ENCODE data around the gene ASCL2. TPM values are rescaled to one million over a fixed set of nuclear protein-coding genes. Genes with fewer than 3 reads are reported as not detected.

Gene ASCL2
- total and polyA plus RNA-seq, 2 donors: 1.6 to 2.5 TPM

GRCh38 chr11:2264366-2265053 lies 5.9 kb downstream of the ASCL2 start:
- Histone ChIP-seq H3K9me3 (ENCODE audit: control insufficient read depth in 2 of 2, insufficient read depth in 1 of 2, low read length in 1 of 2) (no peaks in the 10 kb centered on the region), H3K36me3 (ENCODE audit: control insufficient read depth in 2 of 2, insufficient read depth in 2 of 2, low read length in 1 of 2) (no peaks in the 10 kb centered on the region), H3K4me1 (ENCODE audit: control insufficient read depth in 2 of 2, insufficient read depth in 2 of 2, low read length in 2 of 2) (peaks cover 0 to 17% of the 10 kb centered on the region in 2 donors), H3K27me3 (ENCODE audit: control insufficient read depth in 2 of 2, insufficient read depth in 1 of 2, low read length in 1 of 2) (peaks cover 22 to 45% of the 10 kb centered on the region in 2 donors), H3K4me3 (ENCODE audit: low read length in 2 of 2) (no peak overlapping the region), H3K27ac (ENCODE audit: low read depth in 1 of 2, low read length in 1 of 2) (no peak overlapping the region)
- WGBS: 95% methylated on average over 22 of the region's 22 CpGs
- no peak for DNase-seq (ENCODE audit: low read depth in 6 of 9, low spot score in 9 of 9)

GRCh38 chr11:2263724-2264360 lies 6.5 kb downstream of the ASCL2 start:
- Histone ChIP-seq H3K4me1 (ENCODE audit: control insufficient read depth in 2 of 2, insufficient read depth in 2 of 2, low read length in 2 of 2) (peaks cover 0 to 17% of the 10 kb centered on the region in 2 donors), H3K27me3 (ENCODE audit: control insufficient read depth in 2 of 2, insufficient read depth in 1 of 2, low read length in 1 of 2) (peaks cover 15 to 38% of the 10 kb centered on the region in 2 donors), H3K4me3 (ENCODE audit: low read length in 2 of 2) (no peak overlapping the region), H3K9me3 (ENCODE audit: control insufficient read depth in 2 of 2, insufficient read depth in 1 of 2, low read length in 1 of 2) (no peaks in the 10 kb centered on the region), H3K27ac (ENCODE audit: low read depth in 1 of 2, low read length in 1 of 2) (no peak overlapping the region), H3K36me3 (ENCODE audit: control insufficient read depth in 2 of 2, insufficient read depth in 2 of 2, low read length in 1 of 2) (no peaks in the 10 kb centered on the region)
- 93% methylated on average over 13 of the region's 13 CpGs for WGBS
- no peak for DNase-seq (ENCODE audit: low read depth in 6 of 9, low spot score in 9 of 9)

GRCh38 chr11:2263071-2263565 lies 7.3 kb downstream of the ASCL2 start:
- Histone ChIP-seq H3K27me3 (ENCODE audit: control insufficient read depth in 2 of 2, insufficient read depth in 1 of 2, low read length in 1 of 2) (peaks cover 8 to 31% of the 10 kb centered on the region in 2 donors), H3K27ac (ENCODE audit: low read depth in 1 of 2, low read length in 1 of 2) (no peak overlapping the region), H3K4me1 (ENCODE audit: control insufficient read depth in 2 of 2, insufficient read depth in 2 of 2, low read length in 2 of 2) (peaks cover 0 to 15% of the 10 kb centered on the region in 2 donors), H3K36me3 (ENCODE audit: control insufficient read depth in 2 of 2, insufficient read depth in 2 of 2, low read length in 1 of 2) (no peaks in the 10 kb centered on the region), H3K4me3 (ENCODE audit: low read length in 2 of 2) (no peak overlapping the region), H3K9me3 (ENCODE audit: control insufficient read depth in 2 of 2, insufficient read depth in 1 of 2, low read length in 1 of 2) (no peaks in the 10 kb centered on the region)
- WGBS: 96% methylated on average over 10 of the region's 10 CpGs
- no peak for DNase-seq (ENCODE audit: low read depth in 6 of 9, low spot score in 9 of 9)

GRCh38 chr11:2262301-2263070 lies 7.9 kb downstream of the ASCL2 start:
- Histone ChIP-seq H3K27me3 (ENCODE audit: control insufficient read depth in 2 of 2, insufficient read depth in 1 of 2, low read length in 1 of 2) (peaks cover 2 to 25% of the 10 kb centered on the region in 2 donors), H3K4me3 (ENCODE audit: low read length in 2 of 2) (no peak overlapping the region), H3K4me1 (ENCODE audit: control insufficient read depth in 2 of 2, insufficient read depth in 2 of 2, low read length in 2 of 2) (peaks cover 0 to 15% of the 10 kb centered on the region in 2 donors), H3K27ac (ENCODE audit: low read depth in 1 of 2, low read length in 1 of 2) (no peak overlapping the region), H3K9me3 (ENCODE audit: control insufficient read depth in 2 of 2, insufficient read depth in 1 of 2, low read length in 1 of 2) (no peaks in the 10 kb centered on the region), H3K36me3 (ENCODE audit: control insufficient read depth in 2 of 2, insufficient read depth in 2 of 2, low read length in 1 of 2) (no peaks in the 10 kb centered on the region)
- WGBS: 97% methylated on average over 18 of the region's 18 CpGs
- no peak for DNase-seq (ENCODE audit: low read depth in 6 of 9, low spot score in 9 of 9)

GRCh38 chr11:2261436-2262230 lies 8.8 kb downstream of the ASCL2 start:
- H3K4me1 ChIP-seq (ENCODE audit: control insufficient read depth in 2 of 2, insufficient read depth in 2 of 2, low read length in 2 of 2): peaks cover 0 to 14% of the 10 kb centered on the region in 2 donors
- no peaks in the 10 kb centered on the region for H3K36me3 ChIP-seq (ENCODE audit: control insufficient read depth in 2 of 2, insufficient read depth in 2 of 2, low read length in 1 of 2)
- WGBS: 91% methylated on average over 21 of the region's 21 CpGs
- H3K4me3 ChIP-seq (ENCODE audit: low read length in 2 of 2): no peak overlapping the region
- no peak overlapping the region for H3K27ac ChIP-seq (ENCODE audit: low read depth in 1 of 2, low read length in 1 of 2)
- H3K27me3 ChIP-seq (ENCODE audit: control insufficient read depth in 2 of 2, insufficient read depth in 1 of 2, low read length in 1 of 2): peaks cover 0 to 16% of the 10 kb centered on the region in 2 donors
- DNase-seq (ENCODE audit: low read depth in 6 of 9, low spot score in 9 of 9): no peak
- H3K9me3 ChIP-seq (ENCODE audit: control insufficient read depth in 2 of 2, insufficient read depth in 1 of 2, low read length in 1 of 2): no peaks in the 10 kb centered on the region

- Histone ChIP-seq H3K4me1 (ENCODE audit: control insufficient read depth in 2 of 2, insufficient read depth in 2 of 2, low read length in 2 of 2) (peaks cover 0 to 5% of the 10 kb centered on the region in 2 donors), H3K9me3 (ENCODE audit: control insufficient read depth in 2 of 2, insufficient read depth in 1 of 2, low read length in 1 of 2) (no peaks in the 10 kb centered on the region), H3K27ac (ENCODE audit: low read depth in 1 of 2, low read length in 1 of 2) (no peak overlapping the region), H3K36me3 (ENCODE audit: control insufficient read depth in 2 of 2, insufficient read depth in 2 of 2, low read length in 1 of 2) (no peaks in the 10 kb centered on the region), H3K27me3 (ENCODE audit: control insufficient read depth in 2 of 2, insufficient read depth in 1 of 2, low read length in 1 of 2) (peaks cover 0 to 7% of the 10 kb centered on the region in 2 donors), H3K4me3 (ENCODE audit: low read length in 2 of 2) (no peak overlapping the region)
- DNase-seq (ENCODE audit: low read depth in 6 of 9, low spot score in 9 of 9): no peak
- WGBS: 96% methylated on average over 26 of the region's 26 CpGs
These were observed 9.7 kb downstream of the ASCL2 start for GRCh38 chr11:2260491-2261364.

- 87% methylated on average over 12 of the region's 12 CpGs for WGBS
- no peak for DNase-seq (ENCODE audit: low read depth in 6 of 9, low spot score in 9 of 9)
These were observed 10.4 kb downstream of the ASCL2 start for GRCh38 chr11:2259897-2260451.

GRCh38 chr11:2259466-2259830 lies 10.9 kb downstream of the ASCL2 start:
- no peak for DNase-seq (ENCODE audit: low read depth in 6 of 9, low spot score in 9 of 9)

More at GRCh38 chr11:2259897-2260451, 10.4 kb downstream of the ASCL2 start:
- Histone ChIP-seq H3K4me3 (ENCODE audit: low read length in 2 of 2) (no peak overlapping the region), H3K36me3 (ENCODE audit: control insufficient read depth in 2 of 2, insufficient read depth in 2 of 2, low read length in 1 of 2) (no peaks in the 10 kb centered on the region), H3K27ac (ENCODE audit: low read depth in 1 of 2, low read length in 1 of 2) (no peak overlapping the region), H3K27me3 (ENCODE audit: control insufficient read depth in 2 of 2, insufficient read depth in 1 of 2, low read length in 1 of 2) (peaks cover 0 to 4% of the 10 kb centered on the region in 2 donors), H3K9me3 (ENCODE audit: control insufficient read depth in 2 of 2, insufficient read depth in 1 of 2, low read length in 1 of 2) (no peaks in the 10 kb centered on the region), H3K4me1 (ENCODE audit: control insufficient read depth in 2 of 2, insufficient read depth in 2 of 2, low read length in 2 of 2) (no peaks in the 10 kb centered on the region)

More at GRCh38 chr11:2259466-2259830, 10.9 kb downstream of the ASCL2 start:
- no peaks in the 10 kb centered on the region for H3K9me3 ChIP-seq (ENCODE audit: control insufficient read depth in 2 of 2, insufficient read depth in 1 of 2, low read length in 1 of 2)
- H3K27me3 ChIP-seq (ENCODE audit: control insufficient read depth in 2 of 2, insufficient read depth in 1 of 2, low read length in 1 of 2): no peaks in the 10 kb centered on the region
- no peak overlapping the region for H3K27ac ChIP-seq (ENCODE audit: low read depth in 1 of 2, low read length in 1 of 2)
- H3K4me3 ChIP-seq (ENCODE audit: low read length in 2 of 2): no peak overlapping the region
- WGBS: 97% methylated on average over 8 of the region's 8 CpGs
- H3K36me3 ChIP-seq (ENCODE audit: control insufficient read depth in 2 of 2, insufficient read depth in 2 of 2, low read length in 1 of 2): no peaks in the 10 kb centered on the region
- H3K4me1 ChIP-seq (ENCODE audit: control insufficient read depth in 2 of 2, insufficient read depth in 2 of 2, low read length in 2 of 2): no peaks in the 10 kb centered on the region
